Thymus (tissue), 11 donors: Measurements from ENCODE around the gene RPS6KB2. TPM values are rescaled to one million over a fixed set of nuclear protein-coding genes. Genes with fewer than 3 reads are reported as not detected.
A peak's percentile ranks its signal among the peaks of the same experiment; 100 is the strongest.

ENCODE experiments used
- DNase-seq, 9 donors: peaks; one replicate each; pipeline ENCODE4 v3.0.0-alpha.2; 2013; ENCODE audit warnings: low spot score in 9 of 9, low read depth in 6 of 9, missing footprints in 1 of 9
- H3K27ac ChIP-seq, 2 donors: one replicate each; pipeline ENCODE4 v1.5.1; 2013; ENCODE audit warnings: control low read depth in 1 of 2, low read depth in 1 of 2, low read length in 1 of 2, mild to moderate bottlenecking in 1 of 2, moderate library complexity in 1 of 2
- H3K27me3 ChIP-seq, 2 donors: one replicate each; pipeline ENCODE4 v1.5.1; 2013; ENCODE audit warnings: low read length in 1 of 2; ENCODE audit not compliant: control insufficient read depth in 2 of 2, insufficient read depth in 1 of 2
- H3K36me3 ChIP-seq, 2 donors: one replicate each; pipeline ENCODE4 v1.5.1; 2013; ENCODE audit warnings: low read length in 1 of 2, mild to moderate bottlenecking in 1 of 2, moderate library complexity in 1 of 2; ENCODE audit not compliant: control insufficient read depth in 2 of 2, insufficient read depth in 2 of 2
- H3K4me1 ChIP-seq, 2 donors: one replicate each; pipeline ENCODE4 v1.5.1; 2013; ENCODE audit warnings: low read length in 2 of 2; ENCODE audit not compliant: control insufficient read depth in 2 of 2, insufficient read depth in 2 of 2
- H3K4me3 ChIP-seq, 2 donors: one replicate each; pipeline ENCODE4 v1.5.1; 2013; ENCODE audit warnings: low read length in 2 of 2, control low read depth in 1 of 2, mild to moderate bottlenecking in 1 of 2
- H3K9me3 ChIP-seq, 2 donors: one replicate each; pipeline ENCODE4 v1.5.1; 2013; ENCODE audit warnings: low read length in 1 of 2, mild to moderate bottlenecking in 1 of 2; ENCODE audit not compliant: control insufficient read depth in 2 of 2, insufficient read depth in 1 of 2
- WGBS: extraction: QIAGEN DNeasy Blood & Tissue Kit; methylation state at CpG from one replicate; pipeline ENCODE4 v1.1.7; 2013; 5-methylcytosine and 5-hydroxymethylcytosine counted together
- polyA plus RNA-seq: library from polyadenylated mRNA; stranded (reverse); fragments of 200-250 nt; gene quantifications from one replicate; pipeline ENCODE4 v1.2.3, GENCODE V29; 2013
- total RNA-seq: library from RNA; stranded (reverse); fragments of 120-200 nt; gene quantifications from one replicate; pipeline ENCODE4 v1.2.4, GENCODE V29; 2013
- donor health status: healthy.

The RPS6KB2 gene
- total and polyA plus RNA-seq, 2 donors: 50.1 to 76.8 TPM

DNA sequence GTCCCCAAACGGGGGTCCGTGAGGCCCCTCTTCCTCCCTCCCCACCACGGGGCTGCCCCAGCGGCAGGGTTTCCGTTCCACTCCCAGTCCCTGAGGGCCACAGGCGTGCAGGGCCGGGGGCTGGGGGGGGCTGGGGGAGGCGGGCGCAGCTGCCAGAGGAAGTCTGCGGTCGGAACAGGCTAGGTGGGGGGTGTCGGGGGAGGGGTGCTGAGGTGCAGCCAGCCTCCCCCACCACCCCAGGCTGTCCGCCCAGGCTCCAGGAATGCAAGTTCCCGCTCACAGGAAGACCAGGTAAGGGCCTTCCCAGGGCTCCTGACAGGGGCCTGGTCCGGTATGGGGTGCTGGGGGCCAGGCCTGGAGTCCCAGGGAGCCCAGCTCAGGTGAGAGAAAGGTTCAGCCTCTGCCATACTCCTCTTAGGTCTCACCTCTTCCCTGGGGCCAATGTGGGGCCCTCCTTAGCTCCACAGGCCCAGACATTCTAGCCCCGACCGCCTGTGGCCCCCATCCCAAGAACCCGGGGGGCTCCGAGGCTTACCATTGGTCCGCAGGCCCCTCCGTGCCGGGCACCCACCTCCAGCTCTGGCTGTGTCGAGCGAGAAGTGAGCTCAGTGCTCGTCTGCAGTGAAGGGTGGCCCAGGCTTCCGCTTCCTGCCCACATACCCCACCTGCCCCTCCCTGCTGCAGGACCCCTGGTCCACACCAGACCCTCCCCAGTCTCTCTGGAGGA lies 9.0 kb downstream of the RPS6KB2 start, which contains the start of gene PTPRCAP:
Gene PTPRCAP, minus strand, starts transcription at position 601 of the 727 bp plus-strand sequence. Its CDS starts 63 bp downstream, at position 538.
- Histone ChIP-seq H3K27ac (peak within 1 kb of the TSS; percentile 94 to 98), H3K9me3 (peaks cover 0 to 7% of the 10 kb centered on the region in 2 donors), H3K27me3 (no peaks in the 10 kb centered on the region), H3K4me1 (peaks cover 54 to 82% of the 10 kb centered on the region in 2 donors), H3K4me3 (peak within 1 kb of the TSS; percentile 91 to 96), H3K36me3 (peaks cover 51 to 56% of the 10 kb centered on the region in 2 donors)
- WGBS: 3% methylated on average over 26 of the region's 26 CpGs
- DNase-seq: peak in 7 of 9 donors; percentile 59 to 90 (median 79)

DNA sequence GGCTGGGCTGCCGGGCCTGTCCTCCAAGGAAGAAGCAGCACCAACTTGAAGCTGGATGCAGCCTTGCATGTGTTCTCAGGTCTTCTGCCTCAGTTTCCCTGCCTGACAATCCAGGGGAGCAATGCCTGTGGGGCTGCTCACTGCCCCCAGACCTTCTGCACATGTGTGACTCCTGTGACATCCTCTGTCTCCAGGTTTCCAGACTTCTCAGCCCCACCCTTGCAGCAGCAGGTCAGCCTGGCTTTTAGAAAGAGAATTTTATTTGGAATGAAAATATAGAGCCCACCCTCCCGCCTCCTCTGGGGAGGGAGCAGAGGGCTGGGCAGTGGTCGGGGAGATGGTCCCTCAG lies 9.5 kb downstream of the RPS6KB2 start:
- 37% methylated on average over 3 of the region's 3 CpGs for WGBS
- H3K4me1 ChIP-seq: peaks cover 59 to 84% of the 10 kb centered on the region in 2 donors
- no peak for DNase-seq
- H3K36me3 ChIP-seq: peaks cover 46 to 50% of the 10 kb centered on the region in 2 donors
- no peaks in the 10 kb centered on the region for H3K27me3 ChIP-seq
- peak overlapping the region; percentile 91 to 96 for H3K4me3 ChIP-seq
- H3K27ac ChIP-seq: peak overlapping the region; percentile 94 to 98
- H3K9me3 ChIP-seq: peaks cover 0 to 11% of the 10 kb centered on the region in 2 donors

DNA sequence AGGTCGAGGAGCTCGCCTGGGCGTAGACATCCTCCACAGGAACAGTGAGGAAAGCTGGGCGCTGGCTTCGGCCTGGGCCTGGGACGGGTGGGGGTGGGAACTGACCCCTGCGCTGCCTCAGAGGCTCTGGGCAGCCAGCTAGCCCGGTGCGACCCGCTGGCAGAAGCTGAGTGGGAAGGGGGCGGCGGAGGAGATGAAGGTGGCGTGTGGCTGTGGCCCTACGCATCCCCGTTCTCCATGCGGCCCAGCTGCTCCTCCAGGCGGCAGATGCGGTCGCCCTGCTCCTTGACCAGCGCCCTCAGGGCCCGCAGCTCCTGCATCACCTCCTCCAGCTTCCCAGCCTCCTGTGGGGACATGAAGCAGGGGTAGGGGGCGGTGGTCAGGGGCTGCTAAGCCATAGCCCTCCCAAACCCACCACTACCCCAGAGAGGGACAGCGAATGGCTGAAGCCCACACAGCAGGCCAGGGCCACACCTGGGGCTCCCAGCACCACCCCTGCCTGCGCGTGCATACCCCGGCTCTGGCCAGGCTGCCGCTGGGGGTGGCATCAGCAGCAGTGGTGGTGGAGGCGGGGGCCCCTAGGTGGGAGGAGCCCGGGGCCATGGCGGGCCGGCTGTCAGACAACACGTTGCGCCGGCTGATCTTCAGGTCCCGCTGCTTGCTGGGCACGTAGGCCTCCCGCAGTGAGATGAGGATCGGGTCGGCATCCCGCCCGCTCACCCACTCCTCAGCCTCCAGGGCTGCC lies 10.0 kb downstream of the RPS6KB2 start:
- Histone ChIP-seq H3K4me1 (peaks cover 63 to 86% of the 10 kb centered on the region in 2 donors), H3K27me3 (no peaks in the 10 kb centered on the region), H3K36me3 (peaks cover 41 to 45% of the 10 kb centered on the region in 2 donors), H3K4me3 (peak overlapping the region; percentile 91 to 96), H3K9me3 (peaks cover 0 to 11% of the 10 kb centered on the region in 2 donors), H3K27ac (peak overlapping the region; percentile 94 to 98)
- DNase-seq: peak in 1 of 9 donors; percentile 43
- 92% methylated on average over 41 of the region's 41 CpGs for WGBS

DNA sequence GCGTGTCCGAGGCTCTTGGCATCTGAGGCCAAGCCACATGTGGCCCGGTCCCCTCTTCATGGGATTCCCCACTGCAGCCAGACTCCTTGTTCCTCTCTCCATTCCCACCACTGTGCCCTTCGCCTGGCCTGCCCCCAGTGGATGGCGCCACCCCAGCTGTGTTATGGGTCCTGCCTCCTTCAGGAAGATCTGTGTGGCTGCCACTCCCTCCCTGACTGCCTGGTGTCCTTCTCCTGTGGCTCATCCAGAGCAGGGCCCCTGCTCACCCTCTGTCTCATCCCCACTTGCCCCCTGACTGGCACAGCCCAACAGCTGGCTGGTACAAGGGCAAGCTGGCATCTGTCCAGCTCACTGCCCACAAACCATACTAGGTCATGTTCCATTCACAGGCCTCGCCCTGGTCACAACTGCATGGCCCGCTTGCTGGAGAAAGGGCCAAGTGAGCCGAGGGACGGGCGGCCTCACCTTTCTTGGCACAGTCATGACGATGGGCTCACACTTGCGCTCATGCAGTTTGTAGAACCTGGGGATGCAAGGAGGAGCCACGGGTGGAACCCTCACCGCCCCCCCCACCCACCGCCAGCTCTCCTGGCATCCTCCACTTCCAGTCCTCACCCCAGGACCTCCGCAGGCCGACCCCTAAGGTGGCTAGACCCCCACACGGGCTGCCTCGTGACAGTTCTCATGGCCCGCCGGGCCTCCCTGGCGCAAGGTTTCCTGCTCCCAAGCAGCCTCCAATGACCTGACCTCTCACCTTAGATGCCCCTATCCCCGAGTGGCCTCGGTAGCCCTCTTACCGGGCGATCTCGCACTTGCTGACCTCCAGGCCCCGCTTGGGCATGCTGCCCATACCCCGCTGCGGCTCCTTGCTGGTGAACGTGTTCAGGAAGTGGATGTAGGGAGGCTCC lies 11.3 kb downstream of the RPS6KB2 start:
- Histone ChIP-seq H3K27ac (peak overlapping the region; percentile 73 to 94), H3K4me1 (peaks cover 56 to 82% of the 10 kb centered on the region in 2 donors), H3K27me3 (no peaks in the 10 kb centered on the region), H3K4me3 (peak overlapping the region in 1 of 2 donors; percentile 96), H3K36me3 (peaks cover 29 to 33% of the 10 kb centered on the region in 2 donors), H3K9me3 (peaks cover 0 to 11% of the 10 kb centered on the region in 2 donors)
- DNase-seq: peak in 1 of 9 donors; percentile 39
- 88% methylated on average over 31 of the region's 31 CpGs for WGBS

GRCh38 chr11:67440229-67441097 lies 12.2 kb downstream of the RPS6KB2 start:
- peak in 1 of 9 donors; percentile 24 for DNase-seq
- WGBS: 84% methylated on average over 17 of the region's 17 CpGs
- peaks cover 20 to 25% of the 10 kb centered on the region in 2 donors for H3K36me3 ChIP-seq
- peaks cover 0 to 11% of the 10 kb centered on the region in 2 donors for H3K9me3 ChIP-seq
- peaks cover 56 to 82% of the 10 kb centered on the region in 2 donors for H3K4me1 ChIP-seq
- H3K27ac ChIP-seq: peak overlapping the region; percentile 86 to 94
- H3K27me3 ChIP-seq: no peaks in the 10 kb centered on the region
- H3K4me3 ChIP-seq: no peak overlapping the region

GRCh38 chr11:67441098-67441563 lies 12.8 kb downstream of the RPS6KB2 start:
- DNase-seq: peak in 1 of 9 donors; percentile 14
- H3K36me3 ChIP-seq: peaks cover 13 to 18% of the 10 kb centered on the region in 2 donors
- H3K9me3 ChIP-seq: peaks cover 0 to 11% of the 10 kb centered on the region in 2 donors
- peak overlapping the region; percentile 86 to 94 for H3K27ac ChIP-seq
- H3K4me1 ChIP-seq: peaks cover 56 to 82% of the 10 kb centered on the region in 2 donors
- WGBS: 96% methylated on average over 21 of the region's 21 CpGs
- H3K27me3 ChIP-seq: no peaks in the 10 kb centered on the region
- H3K4me3 ChIP-seq: no peak overlapping the region

- H3K27ac ChIP-seq: peak overlapping the region; percentile 79 to 94
- peaks cover 0 to 7% of the 10 kb centered on the region in 2 donors for H3K9me3 ChIP-seq
- peaks cover 8 to 17% of the 10 kb centered on the region in 2 donors for H3K36me3 ChIP-seq
- DNase-seq: peak in 1 of 9 donors; percentile 69
- H3K4me3 ChIP-seq: no peak overlapping the region
- H3K27me3 ChIP-seq: no peaks in the 10 kb centered on the region
- 88% methylated on average over 28 of the region's 28 CpGs for WGBS
- peaks cover 58 to 81% of the 10 kb centered on the region in 2 donors for H3K4me1 ChIP-seq
Measured at GRCh38 chr11:67441731-67442351, 13.5 kb downstream of the RPS6KB2 start.
